Upper lobe of left lung (tissue), 4 donors: ENCODE data around the gene PGPEP1.

Experiments used
- CTCF ChIP-seq, 6 experiments: fragments of 450-650 bp in 4 of 6; fragments of 200-600 bp in 2 of 6; sonication (generic) in 2 of 6; IDR thresholded peaks; one replicate each; pipeline ENCODE4 v1.5.1; 2016 to 2019; ENCODE audit warnings: antibody characterized with exemption in 6 of 6
- EP300 ChIP-seq, 4 donors: sonication (generic); formaldehyde crosslinking; IDR thresholded peaks; one replicate each; pipeline ENCODE4 v1.5.1; 2017; ENCODE audit warnings: antibody characterized with exemption in 4 of 4, control low read depth in 2 of 4

GRCh38 chr19:18357041-18357440 lies 16.6 kb downstream of the PGPEP1 start:
- no peak for TF ChIP-seq CTCF (IDR thresholded peaks at IDR 0.05)
- TF ChIP-seq EP300 (IDR thresholded peaks at IDR 0.05) = no peak
